ENCODE data around the gene CFAP65.
A peak's percentile ranks its signal among the peaks of the same experiment; 100 is the strongest.

The CFAP65 gene

GRCh38 chr2:219060821-219061791 lies 19.8 kb upstream of the CFAP65 start, which contains the start of gene IHH:
IHH (minus strand) TSS chr2:219060921; CDS start chr2:219060467, 454 bp downstream.
- peak; percentile 50 for DNase-seq

- DNase-seq = peak; percentile 27
Observed at GRCh38 chr2:219059725-219060682, 18.7 kb upstream of the CFAP65 start.

DNA sequence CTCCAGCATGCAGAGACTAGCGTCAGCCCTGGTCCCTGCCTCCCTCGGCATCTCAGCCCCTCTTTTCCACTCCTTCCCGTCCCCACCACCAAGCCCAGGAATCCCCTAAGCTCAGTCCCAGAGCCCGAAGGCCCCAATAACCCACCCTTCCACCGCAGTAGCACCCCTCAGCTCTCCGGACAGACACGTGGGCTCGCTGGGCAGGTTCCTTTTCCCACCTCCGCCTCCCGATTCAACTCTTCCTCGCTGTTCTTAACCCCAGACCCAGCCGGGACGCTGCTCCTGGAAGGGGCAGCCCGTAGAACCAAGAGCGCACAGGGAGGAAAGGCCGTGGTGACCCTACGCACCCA lies 18.0 kb upstream of the CFAP65 start:
- DNase-seq = no peak

DNA sequence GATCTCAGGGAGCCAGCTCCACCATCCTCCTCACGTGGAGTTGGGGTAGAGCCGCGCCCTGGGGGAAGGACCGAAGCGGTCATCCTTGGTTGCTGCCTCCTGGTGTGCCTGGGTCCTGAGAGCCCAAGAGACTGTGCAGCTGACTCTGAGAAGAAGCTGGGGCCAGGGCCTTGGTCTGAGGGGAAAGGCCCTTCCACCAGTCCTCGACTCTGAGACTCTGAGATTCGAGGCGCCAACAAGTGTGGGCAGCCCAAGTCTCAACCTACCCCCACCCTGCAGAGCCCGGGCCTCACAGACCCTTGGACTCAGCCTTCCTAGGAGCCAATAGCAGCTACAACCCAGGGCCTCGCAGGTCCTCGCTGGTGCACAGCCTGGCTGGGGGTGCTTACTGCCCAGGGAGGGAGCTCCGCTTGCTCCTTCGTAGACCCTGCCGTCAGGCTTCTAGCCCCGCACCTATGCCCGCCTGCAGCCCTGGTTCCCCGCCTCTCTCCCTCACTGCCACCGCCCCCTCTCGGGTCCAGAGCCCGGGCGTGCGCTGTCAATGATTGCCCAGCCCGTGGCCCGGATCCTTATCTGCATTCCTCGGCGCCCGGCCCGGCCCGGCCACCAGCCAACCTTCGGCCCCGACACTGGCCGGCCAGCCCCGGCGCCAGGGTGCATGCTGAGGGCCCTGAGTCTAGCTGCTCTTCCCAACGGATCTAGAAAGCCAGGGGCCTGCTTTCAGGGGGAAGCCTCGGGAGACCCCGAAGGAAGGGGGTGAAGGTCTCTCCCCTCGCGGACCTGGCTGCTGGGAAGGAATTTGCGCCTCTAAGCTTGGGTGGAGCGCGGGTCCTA lies 17.4 kb upstream of the CFAP65 start:
- peak; percentile 12 for DNase-seq

DNA sequence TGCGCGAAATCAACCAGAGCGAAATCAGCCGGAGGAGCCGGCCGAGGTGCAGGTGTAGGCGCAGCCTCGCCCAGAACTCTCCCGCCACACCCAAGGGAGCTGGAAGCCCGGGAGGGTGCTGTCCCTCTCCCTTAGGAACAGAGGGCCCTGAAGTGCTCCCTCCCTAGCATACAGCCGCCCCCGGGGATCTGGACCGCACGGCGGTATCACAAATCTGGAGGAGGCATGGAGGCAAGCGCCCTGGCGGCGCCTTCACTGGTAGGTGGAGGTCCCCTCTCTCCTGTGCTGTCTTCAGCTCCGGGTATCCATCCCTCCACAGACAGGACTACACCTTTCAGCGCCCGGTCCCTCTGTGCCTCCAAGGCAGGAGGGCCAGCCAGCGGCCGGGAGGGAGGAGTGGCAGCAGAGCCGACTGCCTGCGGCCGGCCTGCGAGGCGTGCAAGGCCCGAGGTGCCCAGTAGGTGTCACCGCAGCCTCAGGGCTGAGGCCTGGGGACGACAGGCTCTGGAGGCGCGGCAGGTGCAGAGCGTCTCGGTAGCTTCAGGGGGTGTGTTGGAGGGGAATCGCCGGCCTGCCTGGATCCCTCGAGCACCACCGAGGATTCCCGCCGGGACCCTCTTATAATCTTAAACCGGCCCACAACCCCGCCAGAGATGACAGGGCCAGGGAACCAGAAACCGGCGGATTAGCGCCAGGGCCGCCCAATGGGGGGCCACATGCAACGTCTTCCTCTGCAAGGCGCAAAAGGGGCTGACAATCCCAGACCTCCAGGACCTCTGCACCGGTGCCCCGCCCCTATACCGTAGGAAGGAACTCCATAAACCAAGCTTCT lies 16.6 kb upstream of the CFAP65 start:
- peak; percentile 87 for DNase-seq

DNA sequence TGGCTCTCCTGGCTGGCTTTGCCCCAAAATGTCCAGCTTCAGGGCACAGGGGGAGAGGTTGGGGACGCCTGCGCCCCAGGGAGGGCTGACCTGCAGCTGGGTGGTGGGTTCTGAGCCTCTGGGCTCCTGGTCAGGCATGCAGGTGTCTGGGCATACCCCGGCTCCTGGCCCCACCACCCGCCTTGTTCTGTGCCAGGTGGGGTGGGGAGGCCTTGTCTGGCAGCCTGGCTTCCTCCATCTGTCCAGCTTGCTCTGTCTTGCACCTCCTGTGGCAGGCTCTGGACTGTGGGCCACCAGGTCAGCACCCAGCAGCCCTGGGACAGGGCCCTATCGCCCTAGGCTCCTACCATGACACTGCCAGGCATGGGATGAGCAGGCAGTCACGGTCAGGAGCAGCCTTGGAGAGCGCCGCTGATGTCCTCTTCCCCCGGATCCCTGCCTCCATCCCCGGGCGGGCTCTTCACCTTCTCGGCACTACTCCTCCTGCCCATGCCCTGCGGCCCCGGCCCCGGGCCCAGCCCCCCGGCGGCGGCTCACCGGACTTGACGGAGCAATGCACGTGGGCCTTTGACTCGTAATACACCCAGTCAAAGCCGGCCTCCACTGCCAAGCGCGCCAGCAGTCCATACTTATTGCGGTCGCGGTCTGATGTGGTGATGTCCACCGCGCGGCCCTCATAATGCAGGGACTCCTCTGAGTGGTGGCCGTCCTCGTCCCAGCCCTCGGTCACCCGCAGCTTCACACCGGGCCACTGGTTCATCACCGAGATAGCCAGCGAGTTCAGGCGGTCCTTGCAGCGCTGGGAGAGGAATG lies 15.8 kb upstream of the CFAP65 start:
- peak; percentile 13 for DNase-seq

DNA sequence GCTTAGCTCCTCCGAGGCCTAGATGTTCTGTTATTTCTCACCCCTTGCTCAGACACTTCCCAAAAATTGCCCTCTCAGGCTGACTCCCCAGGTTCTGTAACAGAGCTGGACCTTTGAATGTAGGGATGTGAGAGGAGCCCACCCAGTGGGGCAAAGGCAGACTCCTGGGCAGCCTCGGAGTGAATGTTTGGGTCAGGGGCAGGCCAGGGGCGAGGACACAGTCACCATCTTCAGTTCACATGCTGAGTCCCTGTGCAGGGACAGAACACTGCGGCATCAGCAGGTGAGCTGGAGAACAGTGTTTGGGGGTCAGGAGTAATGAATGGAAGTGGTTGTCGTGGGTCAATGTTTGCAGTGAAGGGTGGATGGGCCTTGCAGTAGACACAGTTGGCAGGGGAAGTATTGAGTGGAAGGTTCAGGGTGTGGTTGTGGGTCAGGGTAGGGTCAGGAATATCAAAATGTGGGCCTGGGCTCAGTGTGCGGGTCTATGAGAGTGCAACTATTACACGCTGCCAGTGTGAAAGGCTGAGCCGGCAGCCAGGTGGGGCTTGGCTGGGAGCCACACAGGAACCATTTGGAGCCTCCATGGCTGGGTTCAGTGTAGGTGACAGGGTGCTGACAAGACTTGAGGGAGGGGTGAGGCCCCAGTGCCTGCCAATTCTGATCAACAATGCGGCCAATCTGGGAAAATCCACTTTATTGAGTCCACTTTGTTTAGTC lies 15.0 kb upstream of the CFAP65 start:
- no peak for DNase-seq

DNA sequence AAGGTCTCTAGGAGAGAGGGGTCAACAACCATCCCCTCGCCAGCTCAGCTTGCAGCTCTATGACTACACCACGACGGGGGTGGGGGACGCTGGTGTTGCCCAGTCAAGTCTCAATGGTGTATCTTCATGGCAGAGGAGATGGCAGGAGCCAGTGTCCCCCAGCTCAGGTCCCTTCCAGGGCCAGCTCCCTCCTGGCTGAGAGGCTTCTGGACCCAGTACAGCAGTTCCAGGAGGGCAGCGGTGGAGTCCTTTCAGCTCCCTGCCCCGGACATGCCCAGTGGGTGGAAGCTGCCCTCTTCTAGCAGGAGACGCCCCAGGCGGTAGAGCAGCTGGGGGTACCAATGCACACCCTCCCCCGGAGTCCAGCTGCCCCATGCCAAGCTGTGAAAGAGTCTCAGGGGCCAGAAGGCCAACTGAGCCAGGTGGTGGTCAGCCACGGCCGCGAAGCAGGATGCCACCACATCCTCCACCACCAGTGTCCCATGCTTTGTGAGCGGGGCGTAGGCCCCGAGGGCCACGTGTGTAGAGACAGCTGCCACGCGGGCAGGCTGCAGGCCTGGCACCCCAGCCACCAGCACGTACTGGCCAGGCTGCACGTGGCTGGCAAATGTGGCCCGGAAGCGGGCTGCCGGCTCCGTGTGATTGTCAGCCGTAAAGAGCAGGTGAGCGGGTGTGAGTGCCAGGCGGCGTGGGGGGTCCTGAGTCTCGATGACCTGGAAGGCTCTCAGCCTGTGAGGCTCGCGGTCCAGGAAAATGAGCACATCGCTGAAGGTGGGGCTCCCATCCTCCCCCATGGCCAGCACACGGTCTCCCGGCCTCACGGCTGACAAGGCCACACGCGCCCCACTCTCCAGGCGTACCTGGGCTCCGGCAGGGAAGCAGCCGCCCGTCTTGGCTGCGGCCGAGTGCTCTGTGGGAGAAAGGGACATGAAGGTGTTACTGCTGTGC lies 13.9 kb upstream of the CFAP65 start:
- DNase-seq = no peak

- no peak for DNase-seq
Observed at GRCh38 chr2:219049282-219049681, 8.0 kb upstream of the CFAP65 start.

DNA sequence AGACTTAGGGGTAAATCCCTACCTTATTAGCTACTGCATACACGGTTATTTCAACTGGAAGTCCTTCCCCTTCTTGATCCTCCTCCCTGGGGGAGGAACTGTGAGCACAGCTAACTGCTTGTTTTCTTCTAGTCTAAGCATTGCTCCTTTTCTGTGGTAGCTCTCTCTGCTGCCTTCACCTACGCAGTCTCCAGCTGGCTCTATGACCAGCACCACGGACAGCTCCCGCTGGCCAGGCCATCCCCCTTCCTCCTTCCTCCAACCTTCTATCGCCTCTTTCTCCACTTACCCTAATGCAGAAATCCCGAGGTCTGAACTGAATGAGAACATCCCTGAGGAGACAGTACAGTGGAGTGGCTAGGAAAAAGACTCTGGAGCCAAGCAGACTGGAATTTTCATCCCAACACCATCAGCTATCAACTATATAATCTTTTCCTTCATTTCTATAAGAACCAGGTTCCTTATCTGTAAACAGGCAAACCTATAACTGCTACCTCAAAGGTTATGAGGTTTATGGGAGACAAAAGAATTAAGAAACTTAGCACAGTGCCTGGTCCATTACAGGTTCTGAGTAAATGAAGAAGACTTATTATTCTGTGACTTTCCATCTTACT lies 4.7 kb upstream of the CFAP65 start:
- DNase-seq = peak; percentile 73

GRCh38 chr2:219042750-219043149 lies 1.4 kb upstream of the CFAP65 start:
- no peak for DNase-seq

- DNase-seq = no peak
Observed at GRCh38 chr2:219042157-219042556, 841 bp upstream of the CFAP65 start.

GRCh38 chr2:219038600-219038999 lies 2.7 kb downstream of the CFAP65 start:
- no peak for DNase-seq

GRCh38 chr2:219037783-219038499 lies 3.4 kb downstream of the CFAP65 start:
- no peak for DNase-seq

- DNase-seq = no peak
Observed at GRCh38 chr2:219035942-219036341, 5.4 kb downstream of the CFAP65 start.

- DNase-seq = no peak
Observed at GRCh38 chr2:219034823-219035222, 6.5 kb downstream of the CFAP65 start.

DNA sequence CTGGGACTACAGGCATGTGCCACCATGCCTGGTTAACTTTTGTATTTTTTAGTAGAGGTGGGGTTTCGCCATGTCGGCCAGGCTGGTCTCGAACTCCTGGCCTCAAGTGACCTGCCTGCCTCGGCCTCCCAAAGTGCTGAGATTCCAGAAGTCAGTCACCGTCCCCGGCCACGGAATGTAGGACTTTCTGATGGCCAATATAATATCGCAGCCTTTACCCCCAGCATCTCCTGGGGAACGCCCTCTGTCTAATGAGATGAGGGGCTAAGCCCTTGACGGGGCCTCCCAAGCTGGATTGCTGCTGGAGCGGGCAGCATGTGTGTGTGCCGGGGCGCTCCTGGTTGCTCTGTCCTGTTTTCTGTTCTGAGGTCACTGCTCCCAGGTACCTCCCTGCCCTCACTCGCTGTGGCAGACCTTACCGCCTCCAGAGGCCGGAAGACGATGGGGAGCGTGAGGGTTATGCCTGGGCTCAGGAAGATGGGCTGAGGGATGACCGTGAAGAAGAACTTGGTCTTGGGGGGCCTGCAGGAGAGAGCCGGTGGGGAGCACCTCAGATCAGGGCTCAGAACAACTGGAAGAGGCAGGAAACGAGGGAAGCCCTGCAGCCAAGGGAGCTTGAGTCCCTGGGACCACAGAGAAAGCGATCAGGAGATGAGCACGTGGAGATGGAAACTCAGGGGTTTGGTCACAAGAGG lies 9.1 kb downstream of the CFAP65 start:
- no peak for DNase-seq

All from hematopoietic multipotent progenitor cell treated with erythropoietin and hydrocortisone succinate and interleukin-3 and kit ligand, for 4 days (in vitro differentiated cells).